Retinal pigment epithelial cell (primary cell): ENCODE results near the gene SOX5.

Experiments
- DNase-seq: peaks from one replicate; pipeline ENCODE4 v3.0.0-alpha.2; 2010; ENCODE audit warnings: low read depth
- H3K4me3 ChIP-seq: 2 replicates; pipeline ENCODE4 v1.5.1; 2011; ENCODE audit warnings: mild to moderate bottlenecking, low read length, control low read depth, moderate library complexity
- CTCF ChIP-seq: conservative IDR thresholded peaks from 2 replicates; pipeline ENCODE4 v1.5.1; 2011; ENCODE audit warnings: low read depth, low read length, control low read depth, inconsistent platforms

The SOX5 gene

DNA sequence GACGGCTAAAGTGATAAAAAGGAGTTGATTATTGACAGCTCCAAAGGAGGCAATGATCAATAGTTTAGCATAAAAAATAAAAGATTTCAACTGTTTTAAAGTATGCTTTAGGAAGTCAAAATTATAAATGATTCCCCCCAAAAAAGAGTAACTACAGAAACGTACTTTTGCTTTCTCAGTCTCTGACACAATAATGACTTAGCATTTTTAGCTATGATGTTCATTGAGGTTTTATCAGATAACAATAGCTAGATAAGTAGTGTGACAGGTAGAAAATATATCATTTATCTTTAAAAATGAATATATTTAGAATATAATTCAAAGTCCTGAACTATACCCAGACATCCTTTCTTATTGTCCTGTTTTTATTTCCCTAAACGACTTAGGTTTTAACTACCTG, 352.9 kb downstream of the SOX5 start:
- H3K4me3 ChIP-seq: no peak overlapping the region
- DNase-seq: no peak

DNA sequence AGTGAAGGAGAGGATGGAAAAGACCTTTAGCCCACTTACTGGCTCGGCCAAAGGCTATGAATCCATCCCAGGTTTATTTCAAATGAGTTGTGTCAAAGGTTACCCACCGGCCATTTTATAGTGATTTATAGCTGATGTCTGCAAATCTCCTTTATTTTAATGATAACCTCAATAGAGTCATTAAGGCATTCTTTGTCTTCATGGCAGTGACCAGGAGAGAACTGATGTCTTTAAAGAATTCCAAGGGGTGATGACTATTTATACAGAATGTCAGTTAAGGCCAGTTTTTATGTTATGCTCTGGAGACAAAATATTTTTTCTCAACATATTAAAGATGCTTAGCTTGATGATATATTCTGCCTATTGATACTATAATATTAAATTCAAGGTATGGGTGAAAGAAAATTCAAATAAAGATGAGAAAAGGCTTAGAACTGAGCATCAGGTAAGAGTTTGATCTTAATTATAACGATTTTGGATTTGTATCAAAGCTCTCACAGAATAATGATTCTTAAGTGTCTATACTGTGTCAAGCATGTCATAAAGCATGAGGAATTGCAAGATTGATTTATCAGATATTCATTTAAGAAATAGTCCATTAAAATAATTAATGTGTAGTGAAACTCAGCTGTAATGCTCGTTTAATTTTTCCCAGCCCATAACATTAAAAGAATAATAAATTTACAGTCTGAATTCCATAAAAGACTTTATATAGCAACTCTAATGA, 361.5 kb downstream of the SOX5 start:
- no peak for TF ChIP-seq CTCF
- no peak for DNase-seq
- H3K4me3 ChIP-seq: no peak overlapping the region

More for the DNA sequence above, 352.9 kb downstream of the SOX5 start:
- TF ChIP-seq CTCF: no peak

GRCh38 chr12:23585782-23586163, 363.7 kb downstream of the SOX5 start:
- no peak for TF ChIP-seq CTCF
- DNase-seq: no peak
- no peak overlapping the region for H3K4me3 ChIP-seq

DNA sequence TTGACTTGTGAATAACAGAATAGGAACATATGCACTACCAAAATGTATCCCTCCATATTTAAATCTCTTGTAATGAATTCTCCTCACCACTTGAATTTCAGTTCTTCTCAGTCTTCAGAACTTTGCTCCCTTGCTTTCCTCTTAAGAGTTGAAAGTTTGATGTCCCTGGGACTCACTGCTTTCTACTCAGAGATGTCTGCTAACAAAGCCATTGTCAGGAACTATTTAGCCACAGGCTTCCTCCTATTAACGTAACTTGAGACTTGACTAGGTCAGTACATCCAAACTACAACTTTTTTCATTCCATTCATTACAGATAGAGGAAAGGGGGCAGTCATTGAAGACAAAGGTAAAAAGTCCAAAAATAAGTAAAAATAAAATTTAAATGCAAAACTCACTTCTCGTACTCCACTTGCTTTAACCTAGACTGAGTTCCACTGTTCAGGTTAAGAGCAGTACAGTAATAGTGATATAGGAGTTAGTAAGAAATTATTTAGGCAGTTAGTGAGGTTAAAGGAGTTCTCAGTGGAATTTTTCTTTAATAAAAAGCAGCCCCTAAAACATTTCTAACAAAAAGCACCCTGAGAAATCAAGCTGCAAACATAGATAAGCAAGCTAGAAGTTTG, 364.2 kb downstream of the SOX5 start:
- TF ChIP-seq CTCF: no peak
- DNase-seq: no peak
- no peak overlapping the region for H3K4me3 ChIP-seq

GRCh38 chr12:23581913-23582312, 367.6 kb downstream of the SOX5 start:
- no peak for TF ChIP-seq CTCF
- H3K4me3 ChIP-seq: no peak overlapping the region
- DNase-seq: no peak

GRCh38 chr12:23579257-23579656, 370.2 kb downstream of the SOX5 start:
- no peak for DNase-seq
- TF ChIP-seq CTCF: no peak
- H3K4me3 ChIP-seq: no peak overlapping the region

DNA sequence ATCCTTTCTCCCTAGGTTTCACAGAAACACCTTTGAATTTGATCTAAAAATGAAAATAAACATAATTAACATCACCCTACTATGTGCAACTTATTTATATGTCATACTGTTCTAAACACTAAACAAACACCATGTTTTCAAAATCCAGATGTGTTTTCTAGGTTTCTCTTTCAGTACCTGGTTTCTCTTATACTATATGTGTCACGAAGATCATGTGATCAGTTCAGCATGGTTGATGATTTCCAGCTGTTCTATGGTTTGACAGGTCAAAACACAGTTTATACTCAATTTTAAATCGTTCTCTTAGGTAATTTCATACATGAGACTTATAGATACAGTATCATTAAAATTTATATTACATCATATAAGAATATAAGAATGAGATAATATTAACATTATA, 373.1 kb downstream of the SOX5 start:
- H3K4me3 ChIP-seq: no peak overlapping the region
- no peak for DNase-seq
- TF ChIP-seq CTCF: no peak
